H1 (cell line): ENCODE data around the gene ADARB2.

ENCODE experiments used
- CTCF ChIP-seq, 3 experiments: IDR thresholded peaks; 1 replicate in 2 of 3; 2 replicates in 1 of 3; pipeline versions ENCODE4 v1.5.1 to v1.6.1; 2011; ENCODE audit warnings: low read length in 3 of 3, mild to moderate bottlenecking in 3 of 3, inconsistent platforms in 2 of 3, low read depth in 1 of 3, moderate library complexity in 1 of 3; ENCODE audit not compliant: insufficient read depth in 1 of 3; ENCODE audit errors: control extremely low read depth in 1 of 3
- PHF8 ChIP-seq: fragments of 200-600 bp; sonication (generic); conservative IDR thresholded peaks from 2 replicates; pipeline ENCODE4 v1.7.1; 2012; ENCODE audit warnings: low read depth, mild to moderate bottlenecking, inconsistent platforms, low read length, moderate library complexity
- POLR2A ChIP-seq, 2 experiments: IDR thresholded peaks; 1 replicate in 1 of 2; 2 replicates in 1 of 2; pipeline ENCODE4 v1.6.1; 2011; ENCODE audit warnings: low read depth in 2 of 2, low read length in 2 of 2, mild to moderate bottlenecking in 2 of 2; ENCODE audit errors: control extremely low read depth in 1 of 2
- POLR2AphosphoS5 ChIP-seq: IDR thresholded peaks from 2 replicates; pipeline ENCODE4 v1.6.1; 2011; ENCODE audit warnings: low read depth, low read length
- RFX5 ChIP-seq: IDR thresholded peaks from 2 replicates; pipeline ENCODE4 v1.6.1; 2011; ENCODE audit warnings: low read depth, low read length, improper control_type of control experiment, borderline replicate concordance
- USF2 ChIP-seq: IDR thresholded peaks from 2 replicates; pipeline ENCODE4 v1.6.1; 2011; ENCODE audit warnings: low read length, improper control_type of control experiment
- YY1 ChIP-seq: IDR thresholded peaks from 2 replicates; pipeline ENCODE4 v1.6.1; 2011; ENCODE audit warnings: low read depth, mild to moderate bottlenecking, low read length

GRCh38 chr10:1328981-1329614, 408.2 kb downstream of the ADARB2 start:
- TF ChIP-seq CTCF (IDR thresholded peaks at IDR 0.05; ENCODE audit: control extremely low read depth in 1 of 3, insufficient read depth in 1 of 3, low read depth in 1 of 3, low read length in 3 of 3) (no peak), RFX5 (no peak), PHF8 (no peak), USF2 (no peak), POLR2A (IDR thresholded peaks at IDR 0.05; ENCODE audit: control extremely low read depth in 1 of 2, low read depth in 2 of 2, low read length in 2 of 2) (no peak), YY1 (no peak), POLR2AphosphoS5 (no peak)
